K562 (cell line): Measurements from ENCODE around the gene AP1AR. TPM values are rescaled to one million over a fixed set of nuclear protein-coding genes. Genes with fewer than 3 reads are reported as not detected.

ENCODE experiments used
- ATAC-seq: fragments of 200-7000 bp; cut with Tn5 transposase; 3 replicates; pipeline ENCODE4 v1.9.1; 2020; ENCODE audit warnings: moderate library complexity
- BruUV-seq: library from RNA; stranded (reverse); fragments of 400-500 nt; replicated peaks from 2 replicates; lab custom pipeline; 2021; lab: Mats Ljungman, UMichigan
- CTCF ChIA-PET: fragments of 300-600 bp; formaldehyde crosslinking; extraction: SDS; loops from one replicate; lab custom pipeline; 2021; ENCODE audit warnings: low intra/inter-chr PET ratio; lab: Yijun Ruan, JAX
- POLR2A ChIA-PET: fragments of 300-600, 350-650 bp; sonication (Branson Sonifier 250); formaldehyde crosslinking; extraction: SDS; loops from one replicate; lab custom pipeline; 2021; ENCODE audit warnings: antibody characterized with exemption, inconsistent platforms; lab: Yijun Ruan, JAX
- DNase-seq, 4 experiments: peaks; one replicate each; pipeline versions ENCODE4 v3.0.0 to v3.0.0-alpha.2; 2011 to 2018; ENCODE audit warnings: low spot score in 3 of 4, mixed read lengths in 3 of 4; ENCODE audit errors: extremely low read depth in 1 of 4
- FAIRE-seq: peaks from 2 replicates; lab custom pipeline; 2011; peaks lifted over from hg19 to GRCh38; lab: Jason Lieb, UNC
- H2AFZ ChIP-seq: 2 replicates; pipeline ENCODE4 v1.6.0; 2011; ENCODE audit warnings: low read depth, low read length, control low read depth, inconsistent platforms
- H3K27ac ChIP-seq: fragments of 200-600 bp; 3 replicates; pipeline ENCODE4 v1.8.0; 2011; ENCODE audit warnings: low read depth, mild to moderate bottlenecking, control low read depth, inconsistent platforms, low read length, moderate library complexity, mixed read lengths; ENCODE audit errors: extremely low read depth
- H3K27me3 ChIP-seq, 2 experiments: fragments of 300-600 bp in 1 of 2; 2 replicates in 1 of 2; 3 replicates in 1 of 2; pipeline versions ENCODE4 v1.6.0 to v1.8.0; 2011; ENCODE audit warnings: inconsistent platforms in 2 of 2, low read length in 2 of 2, mild to moderate bottlenecking in 1 of 2, mixed read lengths in 1 of 2, moderate library complexity in 1 of 2; ENCODE audit not compliant: control insufficient read depth in 2 of 2, insufficient read depth in 2 of 2
- H3K36me3 ChIP-seq: fragments of 300-600 bp; 3 replicates; pipeline ENCODE4 v1.8.0; 2011; ENCODE audit warnings: mild to moderate bottlenecking, low read length, inconsistent platforms; ENCODE audit not compliant: control insufficient read depth, insufficient read depth
- H3K4me1 ChIP-seq, 2 experiments: fragments of 200-600 bp in 1 of 2; replicated peaks in 1 of 2; 2 replicates in 1 of 2; 3 replicates in 1 of 2; pipeline versions ENCODE4 v1.5.1 to v1.8.0; 2011; ENCODE audit warnings: inconsistent platforms in 2 of 2, low read length in 2 of 2, mild to moderate bottlenecking in 1 of 2, mixed read lengths in 1 of 2, moderate library complexity in 1 of 2; ENCODE audit not compliant: control insufficient read depth in 2 of 2, insufficient read depth in 2 of 2
- H3K4me2 ChIP-seq: 2 replicates; pipeline ENCODE4 v1.6.1; 2011; ENCODE audit warnings: low read length, control low read depth, inconsistent platforms, mixed read lengths; ENCODE audit not compliant: insufficient read depth
- H3K4me3 ChIP-seq: fragments of 200-600 bp; sonication (generic), shearing (Covaris generic); 2 replicates; pipeline ENCODE4 v1.5.1; 2016; ENCODE audit warnings: control low read depth, inconsistent platforms
- H3K79me2 ChIP-seq: fragments of 200-600 bp; 3 replicates; pipeline ENCODE4 v1.8.0; 2011; ENCODE audit warnings: low read length, inconsistent platforms; ENCODE audit not compliant: control insufficient read depth, insufficient read depth
- H3K9ac ChIP-seq, 2 experiments: 2 replicates each; pipeline versions ENCODE4 v1.6.0 to v1.6.1; 2011; ENCODE audit warnings: low read depth in 2 of 2, low read length in 2 of 2, control low read depth in 1 of 2, inconsistent platforms in 1 of 2, mild to moderate bottlenecking in 1 of 2, mixed read lengths in 1 of 2; ENCODE audit not compliant: insufficient read depth in 1 of 2
- H3K9me1 ChIP-seq: one replicate; pipeline ENCODE4 v1.6.0; 2011; ENCODE audit warnings: inconsistent platforms, mild to moderate bottlenecking, low read length, moderate library complexity; ENCODE audit not compliant: control insufficient read depth, insufficient read depth
- H3K9me3 ChIP-seq: replicated peaks from 2 replicates; pipeline ENCODE4 v1.5.1; 2011; ENCODE audit warnings: low read depth, low read length, inconsistent platforms; ENCODE audit not compliant: control insufficient read depth, insufficient read depth
- H4K20me1 ChIP-seq: replicated peaks from 2 replicates; pipeline ENCODE4 v1.6.1; 2011; ENCODE audit warnings: low read length, inconsistent platforms, mixed read lengths; ENCODE audit not compliant: control insufficient read depth, insufficient read depth
- CC2D1A ChIP-seq: fragments of 450-650 bp; IDR thresholded peaks from 2 replicates; pipeline ENCODE4 v1.6.1; 2017; ENCODE audit warnings: mild to moderate bottlenecking
- DACH1 ChIP-seq: fragments of 450-650 bp; IDR thresholded peaks from 2 replicates; pipeline ENCODE4 v1.6.1; 2018; ENCODE audit not compliant: partially characterized antibody
- EHMT2 ChIP-seq: fragments of 450-650 bp; IDR thresholded peaks from 2 replicates; pipeline ENCODE4 v1.6.1; 2018; ENCODE audit warnings: antibody characterized with exemption
- ETV5 ChIP-seq: sonication (generic); formaldehyde crosslinking; IDR thresholded peaks from 2 replicates; pipeline ENCODE4 v1.4.0; 2020; ENCODE audit warnings: low read depth, mild to moderate bottlenecking, missing genetic modification reagents
- GTF2B ChIP-seq: IDR thresholded peaks from 2 replicates; pipeline ENCODE4 v1.6.1; 2011; ENCODE audit not compliant: insufficient read length; ENCODE audit errors: extremely low read depth
- KDM2B ChIP-seq: fragments of 250-450 bp; sonication (Bioruptor Pico); IDR thresholded peaks from 2 replicates; pipeline ENCODE4 v1.8.0; 2021; ENCODE audit warnings: mild to moderate bottlenecking, moderate library complexity
- KHSRP ChIP-seq: fragments of 450-650 bp; IDR thresholded peaks from 2 replicates; pipeline ENCODE4 v1.6.1; 2017
- LEF1 ChIP-seq: fragments of 450-650 bp; IDR thresholded peaks from 2 replicates; pipeline ENCODE4 v1.6.1; 2016; ENCODE audit warnings: mild to moderate bottlenecking
- SNRNP70 ChIP-seq: fragments of 200-400 bp; formaldehyde crosslinking; optimal IDR thresholded peaks from 2 replicates; pipeline ENCODE3; 2017; ENCODE audit warnings: low read depth, low read length
- SPI1 ChIP-seq: IDR thresholded peaks from 2 replicates; pipeline ENCODE4 v1.6.1; 2011; ENCODE audit warnings: low read depth, low read length, control low read depth, borderline replicate concordance
- TFAP4 ChIP-seq: sonication (generic); formaldehyde crosslinking; IDR thresholded peaks from 2 replicates; pipeline ENCODE4 v1.8.0; 2022; ENCODE audit warnings: missing genetic modification reagents, mild to moderate bottlenecking, moderate library complexity, borderline replicate concordance
- TGIF2 ChIP-seq: sonication (generic); formaldehyde crosslinking; IDR thresholded peaks from 2 replicates; pipeline ENCODE4 v1.8.1; 2022; ENCODE audit warnings: mild to moderate bottlenecking, missing genetic modification reagents, moderate library complexity
- TSC22D4 ChIP-seq: fragments of 450-650 bp; IDR thresholded peaks from 2 replicates; pipeline ENCODE4 v1.6.1; 2016; ENCODE audit warnings: missing genetic modification characterization, missing biosample characterization, control low read depth
- ZNF449 ChIP-seq: fragments of 250-450 bp; sonication (Bioruptor Pico); IDR thresholded peaks from 2 replicates; pipeline ENCODE4 v1.8.0; 2022; ENCODE audit warnings: moderate library complexity, mild to moderate bottlenecking, inconsistent platforms
- WGBS: fragments of 100-300 bp; shearing (Covaris generic); methylation state at CpG from one replicate; pipeline ENCODE4 v1.1.6; 2016; ENCODE audit warnings: low coverage, mixed read lengths; ENCODE audit not compliant: insufficient coverage; ENCODE audit errors: missing lambda C conversion rate; 5-methylcytosine and 5-hydroxymethylcytosine counted together
- in situ Hi-C: fragments of 300-500 bp; cut with MboI; formaldehyde crosslinking; loops from 4 replicates; pipeline ENCODE4 v1.15.0; 2018; ENCODE audit warnings: inconsistent platforms, mixed read lengths
- intact Hi-C: fragments of 100-400 bp; cut with micrococcal nuclease; formaldehyde crosslinking; loops from 2 replicates; pipeline ENCODE4 v1.14.2; 2022
- polyA plus RNA-seq, 8 experiments: library from polyadenylated mRNA; depleted of rRNA in 4 of 8; stranded (reverse) in 5 of 8; unstranded in 3 of 8; fragments of >200 nt; fragmentation: Nextera tagmentation in 2 of 8; fragmentation: Illumina TruSeq in 1 of 8; extraction: Ambion mirVana in 2 of 8; extraction: Trizol in 1 of 8; gene quantifications; 2 replicates each; pipeline versions ENCODE4 v1.2.1 to v1.2.3, GENCODE V29; 2011 to 2014; ENCODE audit warnings: inconsistent platforms in 1 of 8, missing spikeins in 1 of 8
- total RNA-seq, 7 experiments: library from RNA; depleted of rRNA in 6 of 7; stranded (reverse); fragments of >200 nt in 6 of 7; fragmentation: Illumina TruSeq in 2 of 7; extraction: Trizol in 2 of 7; gene quantifications; 2 replicates each; pipeline versions ENCODE4 v1.2.1 to v1.2.3, GENCODE V29; 2011 to 2021; ENCODE audit warnings: low replicate concordance in 1 of 7
- TF ChIP-seq, protein P1 (sequence below): fragments of 450-650 bp; formaldehyde crosslinking; IDR thresholded peaks from 2 replicates; pipeline ENCODE4 v1.4.0; 2022; ENCODE audit warnings: mild to moderate bottlenecking, moderate library complexity
- TF ChIP-seq, protein P2 (sequence below): fragments of 450-650 bp; formaldehyde crosslinking; conservative IDR thresholded peaks from 2 replicates; pipeline ENCODE4 v1.4.0; 2022; ENCODE audit warnings: mild to moderate bottlenecking, missing genetic modification characterization

Gene AP1AR
- total and polyA plus RNA-seq, 9 of the 15 experiments (the other 6 are each of a cell fraction or from before 2014, with no cell fraction given) = 2.6 to 20.7 (median 12.2) TPM

DNA sequence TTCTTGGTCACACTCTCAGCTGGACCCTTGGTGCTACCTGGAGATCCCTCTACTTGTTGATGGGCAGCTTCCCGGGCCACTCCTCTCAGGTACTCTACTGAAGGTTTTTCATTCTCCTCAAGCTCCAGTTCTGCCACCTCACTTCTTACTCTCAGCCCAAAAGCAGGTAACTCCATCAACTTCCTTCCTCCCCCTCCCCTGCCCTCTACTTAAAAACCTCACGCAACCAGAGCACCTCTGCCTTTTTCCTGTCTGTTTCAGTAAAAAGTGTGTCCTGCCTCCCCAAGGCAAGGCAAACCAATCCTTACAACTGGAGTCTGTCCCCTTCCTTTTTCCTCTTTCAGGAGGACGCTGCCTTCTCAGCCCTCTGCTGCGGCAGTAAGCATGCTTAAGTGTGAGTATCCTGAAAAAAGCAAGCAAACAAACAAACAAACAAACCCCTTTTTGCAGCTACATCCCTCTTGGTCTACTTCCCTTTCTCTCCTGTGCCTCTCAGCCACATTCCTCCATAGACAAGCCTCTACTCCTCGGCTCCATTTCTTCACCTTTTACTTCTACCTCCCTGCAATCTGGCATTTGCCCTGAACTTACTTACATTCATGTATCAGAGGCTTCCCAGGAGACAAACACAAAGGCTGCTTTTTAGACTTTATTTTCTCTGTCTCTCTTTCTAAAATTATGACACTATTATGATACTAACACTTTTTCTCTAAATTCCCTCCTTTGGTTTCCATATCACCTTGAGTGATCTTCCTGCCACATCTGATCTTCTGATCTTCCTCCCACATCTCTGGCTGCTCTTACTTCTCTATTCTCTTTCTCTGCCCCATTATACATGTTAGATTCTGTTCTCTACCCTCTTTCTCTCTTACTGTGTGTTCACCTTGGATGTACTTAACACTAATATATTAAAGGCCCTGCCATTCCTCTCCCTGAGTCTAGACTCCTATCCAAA, 71.0 kb downstream of the AP1AR start:
- Histone ChIP-seq H3K79me2 (no peaks in the 10 kb centered on the region), H2AFZ (no peak overlapping the region), H3K27me3 (no peaks in the 10 kb centered on the region), H4K20me1 (no peaks in the 10 kb centered on the region), H3K36me3 (no peaks in the 10 kb centered on the region), H3K4me3 (no peak overlapping the region), H3K9me3 (no peaks in the 10 kb centered on the region), H3K4me2 (no peak overlapping the region), H3K9me1 (no peaks in the 10 kb centered on the region), H3K4me1 (no peaks in the 10 kb centered on the region), H3K9ac (no peak overlapping the region), H3K27ac (no peak overlapping the region)
- in situ Hi-C loops = no loop called here
- 23% methylated on average over 5 of the region's 5 CpGs for WGBS
- intact Hi-C loops = no loop called here
- ChIA-PET POLR2A (no interaction called here), CTCF (no interaction called here)
- TF ChIP-seq, protein P1, sequence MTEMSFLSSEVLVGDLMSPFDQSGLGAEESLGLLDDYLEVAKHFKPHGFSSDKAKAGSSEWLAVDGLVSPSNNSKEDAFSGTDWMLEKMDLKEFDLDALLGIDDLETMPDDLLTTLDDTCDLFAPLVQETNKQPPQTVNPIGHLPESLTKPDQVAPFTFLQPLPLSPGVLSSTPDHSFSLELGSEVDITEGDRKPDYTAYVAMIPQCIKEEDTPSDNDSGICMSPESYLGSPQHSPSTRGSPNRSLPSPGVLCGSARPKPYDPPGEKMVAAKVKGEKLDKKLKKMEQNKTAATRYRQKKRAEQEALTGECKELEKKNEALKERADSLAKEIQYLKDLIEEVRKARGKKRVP (CRISPR knock-in tag) = no peak
- TF ChIP-seq, protein P2, sequence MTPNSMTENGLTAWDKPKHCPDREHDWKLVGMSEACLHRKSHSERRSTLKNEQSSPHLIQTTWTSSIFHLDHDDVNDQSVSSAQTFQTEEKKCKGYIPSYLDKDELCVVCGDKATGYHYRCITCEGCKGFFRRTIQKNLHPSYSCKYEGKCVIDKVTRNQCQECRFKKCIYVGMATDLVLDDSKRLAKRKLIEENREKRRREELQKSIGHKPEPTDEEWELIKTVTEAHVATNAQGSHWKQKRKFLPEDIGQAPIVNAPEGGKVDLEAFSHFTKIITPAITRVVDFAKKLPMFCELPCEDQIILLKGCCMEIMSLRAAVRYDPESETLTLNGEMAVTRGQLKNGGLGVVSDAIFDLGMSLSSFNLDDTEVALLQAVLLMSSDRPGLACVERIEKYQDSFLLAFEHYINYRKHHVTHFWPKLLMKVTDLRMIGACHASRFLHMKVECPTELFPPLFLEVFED (CRISPR knock-in tag) = no peak
- TF ChIP-seq CC2D1A (no peak), SPI1 (no peak), TSC22D4 (no peak), ZNF449 (CRISPR knock-in tag) (no peak), KHSRP (no peak), TGIF2 (CRISPR knock-in tag) (no peak), DACH1 (no peak), GTF2B (no peak), ETV5 (no peak), TFAP4 (no peak), LEF1 (no peak), EHMT2 (no peak), KDM2B (CRISPR knock-in tag) (no peak), SNRNP70 (no peak)
- no peak for ATAC-seq
- no peak for FAIRE-seq
- no peak for DNase-seq
- no TSS peak for BruUV-seq
